Uterus (tissue), 4 donors: ENCODE results near the gene MYLIP. TPM values are rescaled to one million over a fixed set of nuclear protein-coding genes. Genes with fewer than 3 reads are reported as not detected.

Experiments
- DNase-seq, 2 donors: peaks; one replicate each; pipeline ENCODE4 v3.0.0-alpha.2; 2019 to 2020
- H3K27ac ChIP-seq, 2 donors: fragments of 200-600 bp; sonication (generic); 1 replicate in 1 of 2; 2 replicates in 1 of 2; pipeline ENCODE4 v1.5.1; 2016 to 2018
- H3K27me3 ChIP-seq, 2 donors: fragments of 200-600 bp; sonication (generic); one replicate each; pipeline ENCODE4 v1.5.1; 2018 to 2019; ENCODE audit warnings: control low read depth in 1 of 2
- H3K36me3 ChIP-seq, 2 donors: fragments of 200-600 bp; sonication (generic); one replicate each; pipeline ENCODE4 v1.5.1; 2019; ENCODE audit warnings: control low read depth in 1 of 2
- H3K4me1 ChIP-seq, 2 donors: fragments of 200-600 bp; sonication (generic); one replicate each; pipeline ENCODE4 v1.5.1; 2018 to 2019; ENCODE audit warnings: control low read depth in 1 of 2
- H3K4me3 ChIP-seq, 2 donors: fragments of 200-600 bp; sonication (generic); 1 replicate in 1 of 2; 2 replicates in 1 of 2; pipeline ENCODE4 v1.5.1; 2018 to 2019; ENCODE audit warnings: mild to moderate bottlenecking in 1 of 2
- H3K9me3 ChIP-seq, 2 donors: fragments of 200-600 bp; sonication (generic); one replicate each; pipeline ENCODE4 v1.5.1; 2019; ENCODE audit warnings: control low read depth in 1 of 2
- POLR2A ChIP-seq, 2 donors: fragments of 450-650 bp; IDR thresholded peaks; one replicate each; pipeline ENCODE4 v1.6.1; 2016; ENCODE audit warnings: antibody characterized with exemption in 2 of 2, mild to moderate bottlenecking in 1 of 2, moderate library complexity in 1 of 2
- intact Hi-C: fragments of 100-400 bp; cut with DNase I; formaldehyde crosslinking; loops from one replicate; pipeline ENCODE4 v1.15.1; 2023; ENCODE audit warnings: low total_unique reads
- total RNA-seq, 4 donors: library from RNA; depleted of rRNA in 3 of 4; stranded (reverse); fragments of >200 nt in 3 of 4; gene quantifications; one replicate each; pipeline versions ENCODE4 v1.1.0 to v1.2.4, GENCODE V29; 2014 to 2023
- TF ChIP-seq, protein P1 (sequence below), 4 experiments: fragments of 200-600 bp in 2 of 4; fragments of 450-650 bp in 2 of 4; sonication (generic) in 2 of 4; IDR thresholded peaks; one replicate each; pipeline ENCODE4 v1.5.1; 2016 to 2019; ENCODE audit warnings: antibody characterized with exemption in 4 of 4, mild to moderate bottlenecking in 2 of 4, moderate library complexity in 1 of 4
- donor health status: DM: yes; HTN: yes; CAD: no.

The MYLIP gene
- total RNA-seq, 4 donors from 2014 or later: 11.5 to 79.2 (median 58.7) TPM

DNA sequence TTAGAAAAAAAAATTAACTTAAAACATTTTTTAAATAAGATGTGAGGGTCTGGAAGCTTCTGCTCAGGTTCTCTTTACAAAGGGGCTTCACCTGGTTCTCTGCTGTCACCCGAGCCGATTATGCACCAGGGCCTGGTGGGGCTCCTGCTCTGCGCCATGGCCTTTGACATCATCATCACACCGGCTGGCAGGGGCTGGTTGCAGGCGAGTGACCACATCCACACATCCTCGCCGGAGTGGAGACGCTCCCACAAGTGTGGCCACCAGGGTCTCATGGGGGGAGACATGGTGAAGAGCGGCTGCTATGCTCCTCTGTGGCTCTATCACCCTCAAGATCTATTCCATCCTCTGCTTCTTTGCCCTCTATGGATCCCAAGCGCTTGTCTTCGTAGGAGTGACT lies 31.9 kb downstream of the MYLIP start:
- DNase-seq: no peak
- Histone ChIP-seq H3K4me3 (no peak overlapping the region), H3K36me3 (no peaks in the 10 kb centered on the region), H3K9me3 (no peaks in the 10 kb centered on the region), H3K27ac (no peak overlapping the region), H3K27me3 (no peaks in the 10 kb centered on the region), H3K4me1 (no peaks in the 10 kb centered on the region)
- intact Hi-C loops: no loop called here
- TF ChIP-seq, protein P1, sequence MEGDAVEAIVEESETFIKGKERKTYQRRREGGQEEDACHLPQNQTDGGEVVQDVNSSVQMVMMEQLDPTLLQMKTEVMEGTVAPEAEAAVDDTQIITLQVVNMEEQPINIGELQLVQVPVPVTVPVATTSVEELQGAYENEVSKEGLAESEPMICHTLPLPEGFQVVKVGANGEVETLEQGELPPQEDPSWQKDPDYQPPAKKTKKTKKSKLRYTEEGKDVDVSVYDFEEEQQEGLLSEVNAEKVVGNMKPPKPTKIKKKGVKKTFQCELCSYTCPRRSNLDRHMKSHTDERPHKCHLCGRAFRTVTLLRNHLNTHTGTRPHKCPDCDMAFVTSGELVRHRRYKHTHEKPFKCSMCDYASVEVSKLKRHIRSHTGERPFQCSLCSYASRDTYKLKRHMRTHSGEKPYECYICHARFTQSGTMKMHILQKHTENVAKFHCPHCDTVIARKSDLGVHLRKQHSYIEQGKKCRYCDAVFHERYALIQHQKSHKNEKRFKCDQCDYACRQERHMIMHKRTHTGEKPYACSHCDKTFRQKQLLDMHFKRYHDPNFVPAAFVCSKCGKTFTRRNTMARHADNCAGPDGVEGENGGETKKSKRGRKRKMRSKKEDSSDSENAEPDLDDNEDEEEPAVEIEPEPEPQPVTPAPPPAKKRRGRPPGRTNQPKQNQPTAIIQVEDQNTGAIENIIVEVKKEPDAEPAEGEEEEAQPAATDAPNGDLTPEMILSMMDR (IDR thresholded peaks at IDR 0.05): no peak
- TF ChIP-seq POLR2A (IDR thresholded peaks at IDR 0.05): no peak

DNA sequence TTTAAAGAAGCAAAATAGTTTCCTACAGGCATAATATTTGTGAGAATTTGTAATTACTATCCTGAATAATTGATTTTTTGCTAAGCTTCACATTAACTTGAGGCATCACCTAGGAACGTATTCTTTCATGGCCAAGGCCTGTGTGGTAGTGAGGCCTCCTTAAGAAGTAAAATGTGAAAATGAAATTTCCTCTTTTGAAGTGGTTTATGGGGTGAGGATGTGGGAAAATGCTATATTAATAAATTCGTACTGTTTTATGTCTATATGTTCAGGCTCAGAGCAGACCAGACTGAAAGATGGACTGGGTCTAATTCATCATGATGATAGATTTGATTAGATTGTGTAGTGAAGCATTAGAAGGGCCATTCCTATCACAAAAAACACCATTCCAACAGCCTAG lies 33.1 kb downstream of the MYLIP start:
- H3K27ac ChIP-seq: no peak overlapping the region
- H3K9me3 ChIP-seq: no peaks in the 10 kb centered on the region
- intact Hi-C loops: no loop called here
- no peaks in the 10 kb centered on the region for H3K4me1 ChIP-seq
- no peaks in the 10 kb centered on the region for H3K27me3 ChIP-seq
- no peak for TF ChIP-seq POLR2A (IDR thresholded peaks at IDR 0.05)
- TF ChIP-seq, protein P1 (IDR thresholded peaks at IDR 0.05): no peak
- H3K36me3 ChIP-seq: no peaks in the 10 kb centered on the region
- H3K4me3 ChIP-seq: no peak overlapping the region
- DNase-seq: no peak

DNA sequence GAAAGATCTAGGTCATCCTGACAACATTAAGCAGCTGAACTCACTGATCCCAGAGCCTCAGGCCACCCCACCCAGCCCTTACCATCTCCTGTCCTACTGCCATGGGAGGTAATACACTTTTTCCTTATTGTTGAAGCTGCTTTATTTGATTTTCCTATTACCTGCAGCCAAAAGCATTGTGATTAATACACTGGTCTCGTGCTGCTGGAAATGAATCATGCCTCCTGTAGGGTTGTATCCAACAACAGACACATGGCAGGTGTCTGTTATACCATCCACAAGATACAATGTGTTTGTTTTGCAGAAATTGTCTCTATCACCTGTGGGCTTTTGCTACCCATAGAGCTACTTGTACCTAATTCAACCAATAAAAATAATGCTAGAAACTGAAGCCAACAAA lies 34.2 kb downstream of the MYLIP start:
- Histone ChIP-seq H3K4me1 (no peaks in the 10 kb centered on the region), H3K27me3 (no peaks in the 10 kb centered on the region), H3K9me3 (no peaks in the 10 kb centered on the region), H3K36me3 (no peaks in the 10 kb centered on the region), H3K27ac (no peak overlapping the region), H3K4me3 (no peak overlapping the region)
- intact Hi-C loops: no loop called here
- no peak for TF ChIP-seq POLR2A (IDR thresholded peaks at IDR 0.05)
- TF ChIP-seq, protein P1 (IDR thresholded peaks at IDR 0.05): no peak
- DNase-seq: no peak

DNA sequence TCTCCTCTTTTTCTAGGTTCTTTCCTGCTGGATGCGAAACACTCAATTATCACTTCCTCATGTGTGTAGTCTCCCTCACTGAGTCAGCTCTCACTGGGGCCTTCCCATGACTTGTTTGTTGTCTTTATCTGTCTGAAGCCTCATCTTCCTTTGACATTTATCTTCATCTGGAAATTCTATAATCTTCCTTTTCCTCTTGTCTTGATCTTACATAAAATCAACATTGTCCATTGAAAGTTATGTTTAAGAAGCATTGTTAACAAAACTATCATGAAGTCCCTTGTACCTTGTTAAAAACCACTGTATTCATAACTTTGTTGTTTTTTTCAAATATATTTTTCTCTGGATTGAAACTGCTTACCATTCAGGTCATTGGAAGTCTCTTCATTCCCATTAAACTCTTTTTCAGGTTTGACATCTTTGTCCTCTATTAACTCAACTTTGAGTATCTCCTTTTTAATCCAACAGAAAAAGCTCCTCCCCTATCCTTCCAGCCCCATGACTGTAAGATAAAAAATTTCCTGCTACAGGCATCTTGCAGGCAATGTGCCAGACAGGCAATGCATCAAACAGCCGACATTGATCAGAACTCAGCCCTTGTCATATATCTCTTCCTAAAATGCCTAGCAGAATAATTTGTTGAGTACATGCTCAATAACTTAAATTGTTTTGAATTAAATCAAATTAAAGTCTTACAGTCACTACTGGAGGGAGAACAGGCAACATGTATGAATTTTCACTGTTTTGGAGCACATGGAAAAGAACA lies 34.8 kb downstream of the MYLIP start:
- intact Hi-C loops: no loop called here
- Histone ChIP-seq H3K4me3 (no peak overlapping the region), H3K27ac (no peak overlapping the region), H3K36me3 (no peaks in the 10 kb centered on the region), H3K9me3 (no peaks in the 10 kb centered on the region), H3K4me1 (no peaks in the 10 kb centered on the region), H3K27me3 (no peaks in the 10 kb centered on the region)
- TF ChIP-seq, protein P1 (IDR thresholded peaks at IDR 0.05): no peak
- TF ChIP-seq POLR2A (IDR thresholded peaks at IDR 0.05): no peak
- no peak for DNase-seq

DNA sequence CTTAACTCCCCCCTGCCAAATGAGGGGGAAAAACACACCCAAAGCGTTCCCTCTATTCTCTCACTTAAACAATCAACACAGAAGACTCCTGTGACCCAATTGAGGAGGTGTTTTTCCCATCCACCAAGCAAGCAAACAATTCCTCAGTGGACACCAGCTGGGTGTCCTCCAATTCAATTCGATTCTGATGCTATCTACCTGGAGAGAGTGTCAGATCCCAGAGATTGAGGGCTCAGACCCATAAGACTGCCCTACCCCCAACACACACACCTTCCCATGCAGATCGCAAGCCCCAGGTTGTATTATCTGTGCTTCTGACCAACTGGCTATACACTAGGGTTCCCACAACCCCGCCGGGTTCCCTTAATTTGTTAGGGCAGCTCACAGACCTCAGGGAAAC lies 36.8 kb downstream of the MYLIP start:
- Histone ChIP-seq H3K36me3 (no peaks in the 10 kb centered on the region), H3K9me3 (no peaks in the 10 kb centered on the region), H3K27ac (no peak overlapping the region), H3K4me3 (no peak overlapping the region), H3K4me1 (no peaks in the 10 kb centered on the region), H3K27me3 (no peaks in the 10 kb centered on the region)
- intact Hi-C loops: no loop called here
- no peak for DNase-seq
- TF ChIP-seq POLR2A (IDR thresholded peaks at IDR 0.05): no peak
- TF ChIP-seq, protein P1 (IDR thresholded peaks at IDR 0.05): no peak
